ENCODE results near the gene OLFML2B.

Gene OLFML2B

DNA sequence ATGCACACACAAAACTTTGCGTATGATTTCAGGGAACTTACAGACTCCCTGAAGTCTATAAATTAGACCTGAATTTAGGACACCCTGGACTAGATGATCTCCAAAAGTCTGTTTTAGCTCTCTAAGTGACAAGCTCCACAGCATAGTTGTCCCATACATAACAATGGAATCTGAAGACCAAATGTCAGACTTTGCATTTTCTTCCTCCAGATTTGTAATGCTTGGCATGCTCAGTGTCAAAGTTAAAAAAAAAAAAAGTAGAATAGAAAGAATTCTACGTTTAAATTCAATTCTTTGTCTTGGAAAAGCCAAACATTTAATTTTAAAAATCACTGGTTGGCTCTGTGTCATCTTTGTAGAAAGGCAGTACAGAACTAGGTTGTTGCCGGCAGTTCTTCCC lies 66.7 kb downstream of the OLFML2B start:
- no peaks in the 10 kb centered on the region for H3K4me1 ChIP-seq (ENCODE audit: control insufficient read depth, insufficient read depth, low read length)
- no peak overlapping the region for H3K4me3 ChIP-seq (ENCODE audit: low read depth, low read length)
- H3K9me3 ChIP-seq (ENCODE audit: control insufficient read depth, insufficient read depth, low read depth, low read length), result no peaks in the 10 kb centered on the region
- POLR2A ChIA-PET, result no interaction called here
- no peak for TF ChIP-seq ZIC2 (tag by site-specific recombination; IDR thresholded peaks at IDR 0.05)
- no peak for TF ChIP-seq YY2 (tag by site-specific recombination; IDR thresholded peaks at IDR 0.05)
- TF ChIP-seq ZNF292 (tag by site-specific recombination; IDR thresholded peaks at IDR 0.05; ENCODE audit: borderline replicate concordance, low read depth), result no peak
- TF ChIP-seq ZNF37A (tag by site-specific recombination; IDR thresholded peaks at IDR 0.05), result no peak
- no peak for TF ChIP-seq ZNF830 (tag by site-specific recombination; IDR thresholded peaks at IDR 0.05; ENCODE audit: low read depth)
- TF ChIP-seq ZNF76 (tag by site-specific recombination; IDR thresholded peaks at IDR 0.05; ENCODE audit: borderline replicate concordance, low read depth), result no peak
- no peak for TF ChIP-seq KLF10 (tag by site-specific recombination; IDR thresholded peaks at IDR 0.05)
- TF ChIP-seq MEIS1 (CRISPR knock-in tag; IDR thresholded peaks at IDR 0.05; ENCODE audit: borderline replicate concordance), result no peak
- TF ChIP-seq, protein P1, sequence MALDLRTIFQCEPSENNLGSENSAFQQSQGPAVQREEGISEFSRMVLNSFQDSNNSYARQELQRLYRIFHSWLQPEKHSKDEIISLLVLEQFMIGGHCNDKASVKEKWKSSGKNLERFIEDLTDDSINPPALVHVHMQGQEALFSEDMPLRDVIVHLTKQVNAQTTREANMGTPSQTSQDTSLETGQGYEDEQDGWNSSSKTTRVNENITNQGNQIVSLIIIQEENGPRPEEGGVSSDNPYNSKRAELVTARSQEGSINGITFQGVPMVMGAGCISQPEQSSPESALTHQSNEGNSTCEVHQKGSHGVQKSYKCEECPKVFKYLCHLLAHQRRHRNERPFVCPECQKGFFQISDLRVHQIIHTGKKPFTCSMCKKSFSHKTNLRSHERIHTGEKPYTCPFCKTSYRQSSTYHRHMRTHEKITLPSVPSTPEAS (tag by site-specific recombination; IDR thresholded peaks at IDR 0.05), result no peak
- TF ChIP-seq ZNF157 (tag by site-specific recombination; IDR thresholded peaks at IDR 0.05), result no peak
- TF ChIP-seq ZNF174 (tag by site-specific recombination; IDR thresholded peaks at IDR 0.05), result no peak
- TF ChIP-seq ZNF664 (tag by site-specific recombination; IDR thresholded peaks at IDR 0.05), result no peak
- TF ChIP-seq, protein P2, sequence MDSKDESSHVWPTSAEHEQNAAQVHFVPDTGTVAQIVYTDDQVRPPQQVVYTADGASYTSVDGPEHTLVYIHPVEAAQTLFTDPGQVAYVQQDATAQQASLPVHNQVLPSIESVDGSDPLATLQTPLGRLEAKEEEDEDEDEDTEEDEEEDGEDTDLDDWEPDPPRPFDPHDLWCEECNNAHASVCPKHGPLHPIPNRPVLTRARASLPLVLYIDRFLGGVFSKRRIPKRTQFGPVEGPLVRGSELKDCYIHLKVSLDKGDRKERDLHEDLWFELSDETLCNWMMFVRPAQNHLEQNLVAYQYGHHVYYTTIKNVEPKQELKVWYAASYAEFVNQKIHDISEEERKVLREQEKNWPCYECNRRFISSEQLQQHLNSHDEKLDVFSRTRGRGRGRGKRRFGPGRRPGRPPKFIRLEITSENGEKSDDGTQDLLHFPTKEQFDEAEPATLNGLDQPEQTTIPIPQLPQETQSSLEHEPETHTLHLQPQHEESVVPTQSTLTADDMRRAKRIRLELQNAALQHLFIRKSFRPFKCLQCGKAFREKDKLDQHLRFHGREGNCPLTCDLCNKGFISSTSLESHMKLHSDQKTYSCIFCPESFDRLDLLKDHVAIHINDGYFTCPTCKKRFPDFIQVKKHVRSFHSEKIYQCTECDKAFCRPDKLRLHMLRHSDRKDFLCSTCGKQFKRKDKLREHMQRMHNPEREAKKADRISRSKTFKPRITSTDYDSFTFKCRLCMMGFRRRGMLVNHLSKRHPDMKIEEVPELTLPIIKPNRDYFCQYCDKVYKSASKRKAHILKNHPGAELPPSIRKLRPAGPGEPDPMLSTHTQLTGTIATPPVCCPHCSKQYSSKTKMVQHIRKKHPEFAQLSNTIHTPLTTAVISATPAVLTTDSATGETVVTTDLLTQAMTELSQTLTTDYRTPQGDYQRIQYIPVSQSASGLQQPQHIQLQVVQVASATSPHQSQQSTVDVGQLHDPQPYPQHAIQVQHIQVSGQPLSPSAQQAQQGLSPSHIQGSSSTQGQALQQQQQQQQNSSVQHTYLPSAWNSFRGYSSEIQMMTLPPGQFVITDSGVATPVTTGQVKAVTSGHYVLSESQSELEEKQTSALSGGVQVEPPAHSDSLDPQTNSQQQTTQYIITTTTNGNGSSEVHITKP (tag by site-specific recombination; IDR thresholded peaks at IDR 0.05), result no peak
- TF ChIP-seq, protein P3, sequence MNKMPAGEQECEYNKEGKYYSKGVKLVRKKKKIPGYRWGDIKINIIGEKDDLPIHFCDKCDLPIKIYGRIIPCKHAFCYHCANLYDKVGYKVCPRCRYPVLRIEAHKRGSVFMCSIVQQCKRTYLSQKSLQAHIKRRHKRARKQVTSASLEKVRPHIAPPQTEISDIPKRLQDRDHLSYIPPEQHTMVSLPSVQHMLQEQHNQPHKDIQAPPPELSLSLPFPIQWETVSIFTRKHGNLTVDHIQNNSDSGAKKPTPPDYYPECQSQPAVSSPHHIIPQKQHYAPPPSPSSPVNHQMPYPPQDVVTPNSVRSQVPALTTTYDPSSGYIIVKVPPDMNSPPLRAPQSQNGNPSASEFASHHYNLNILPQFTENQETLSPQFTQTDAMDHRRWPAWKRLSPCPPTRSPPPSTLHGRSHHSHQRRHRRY (tag by site-specific recombination; IDR thresholded peaks at IDR 0.05), result no peak
- no peak for TF ChIP-seq ZBTB1 (tag by site-specific recombination; IDR thresholded peaks at IDR 0.05)
- TF ChIP-seq, protein P4, sequence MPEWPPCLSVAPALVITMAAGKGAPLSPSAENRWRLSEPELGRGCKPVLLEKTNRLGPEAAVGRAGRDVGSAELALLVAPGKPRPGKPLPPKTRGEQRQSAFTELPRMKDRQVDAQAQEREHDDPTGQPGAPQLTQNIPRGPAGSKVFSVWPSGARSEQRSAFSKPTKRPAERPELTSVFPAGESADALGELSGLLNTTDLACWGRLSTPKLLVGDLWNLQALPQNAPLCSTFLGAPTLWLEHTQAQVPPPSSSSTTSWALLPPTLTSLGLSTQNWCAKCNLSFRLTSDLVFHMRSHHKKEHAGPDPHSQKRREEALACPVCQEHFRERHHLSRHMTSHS (tag by site-specific recombination; IDR thresholded peaks at IDR 0.05), result no peak
- TF ChIP-seq ZNF223 (tag by site-specific recombination; IDR thresholded peaks at IDR 0.05), result no peak
- TF ChIP-seq, protein P5, sequence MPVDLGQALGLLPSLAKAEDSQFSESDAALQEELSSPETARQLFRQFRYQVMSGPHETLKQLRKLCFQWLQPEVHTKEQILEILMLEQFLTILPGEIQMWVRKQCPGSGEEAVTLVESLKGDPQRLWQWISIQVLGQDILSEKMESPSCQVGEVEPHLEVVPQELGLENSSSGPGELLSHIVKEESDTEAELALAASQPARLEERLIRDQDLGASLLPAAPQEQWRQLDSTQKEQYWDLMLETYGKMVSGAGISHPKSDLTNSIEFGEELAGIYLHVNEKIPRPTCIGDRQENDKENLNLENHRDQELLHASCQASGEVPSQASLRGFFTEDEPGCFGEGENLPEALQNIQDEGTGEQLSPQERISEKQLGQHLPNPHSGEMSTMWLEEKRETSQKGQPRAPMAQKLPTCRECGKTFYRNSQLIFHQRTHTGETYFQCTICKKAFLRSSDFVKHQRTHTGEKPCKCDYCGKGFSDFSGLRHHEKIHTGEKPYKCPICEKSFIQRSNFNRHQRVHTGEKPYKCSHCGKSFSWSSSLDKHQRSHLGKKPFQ (tag by site-specific recombination; IDR thresholded peaks at IDR 0.05), result no peak
- TF ChIP-seq ZFP41 (tag by site-specific recombination; IDR thresholded peaks at IDR 0.05; ENCODE audit: borderline replicate concordance), result no peak
- TF ChIP-seq ZNF426 (tag by site-specific recombination; IDR thresholded peaks at IDR 0.05), result no peak
- CTCF ChIA-PET, result interaction anchor here (1.6 kb wide), 1 partner anchor 29 kb away, joined by 3 read pairs; no protein-coding TSS in a partner anchor
- H3K27ac ChIP-seq (ENCODE audit: extremely low read depth, low read depth, low read length), result no peak overlapping the region
- peaks cover 0 to 14% of the 10 kb centered on the region in 2 experiments; a peak in 1 of 3 replicates for H3K36me3 ChIP-seq (ENCODE audit: control insufficient read depth in 2 of 2, insufficient read depth in 1 of 2, low read length in 2 of 2)

Measured in HEK293 (cell line).